ENCODE results near the gene HAVCR2. TPM values are rescaled to one million over a fixed set of nuclear protein-coding genes. Genes with fewer than 3 reads are reported as not detected.
A peak's percentile ranks its signal among the peaks of the same experiment; 100 is the strongest.

The HAVCR2 gene
- total and polyA plus RNA-seq, 9 of the 15 experiments (the other 6 are each of a cell fraction or from before 2014, with no cell fraction given), result 0.04 to 0.11 (median 0.06) TPM; not detected in 5

DNA sequence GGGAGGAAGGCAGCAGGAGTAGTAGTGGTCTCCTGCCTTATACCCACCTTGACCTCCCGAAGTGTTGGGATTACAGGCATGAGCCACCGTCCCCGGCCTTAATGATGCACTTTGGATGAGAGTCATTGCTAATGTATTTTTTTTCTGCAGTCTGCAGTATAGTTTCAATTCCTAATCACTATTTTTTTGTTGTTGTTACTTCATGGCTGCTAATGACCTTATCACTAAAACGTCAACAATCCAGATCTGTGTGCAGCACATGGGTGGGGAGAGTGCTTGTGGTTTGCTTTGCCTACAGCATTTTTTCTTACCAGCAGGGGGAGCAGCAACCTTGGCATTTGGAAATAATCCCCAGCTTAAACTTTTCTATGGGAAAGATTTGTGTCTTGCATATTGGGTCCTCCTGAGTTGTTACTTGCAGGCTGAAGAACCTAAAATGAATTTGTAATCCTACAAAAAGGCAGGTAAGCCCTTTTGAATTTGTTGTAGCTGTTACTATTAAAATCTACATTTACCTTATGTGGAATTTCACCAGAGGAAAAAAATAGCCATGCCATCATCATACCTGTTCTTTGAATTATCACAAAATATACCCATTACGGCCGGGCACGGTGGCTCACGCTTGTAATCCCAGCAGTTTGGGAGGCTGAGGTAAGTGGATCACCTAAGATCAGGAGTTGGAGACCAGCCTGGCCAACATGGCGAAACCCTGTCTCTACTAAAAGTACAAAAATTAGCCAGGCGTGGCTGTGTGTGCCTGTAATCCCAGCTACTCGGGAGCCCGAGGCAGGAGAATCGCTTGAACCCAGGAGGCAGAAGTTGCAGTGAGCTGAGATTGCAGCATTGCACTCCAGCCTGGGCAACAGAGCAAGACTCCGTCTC lies 40.1 kb upstream of the HAVCR2 start (continued):
- TF ChIP-seq SMAD1 (IDR thresholded peaks at IDR 0.05; ENCODE audit: low read depth, low read length, partially characterized antibody) (no peak), TEAD4 (IDR thresholded peaks at IDR 0.05; ENCODE audit: low read length) (peak; percentile 68), TEAD4 (CRISPR knock-in tag; IDR thresholded peaks at IDR 0.05; ENCODE audit: borderline replicate concordance) (no peak), MTA3 (IDR thresholded peaks at IDR 0.05; ENCODE audit: borderline replicate concordance) (no peak), TBP (optimal IDR thresholded peaks at IDR 0.05; ENCODE audit: low read depth, low read length) (no peak), TCF7 (IDR thresholded peaks at IDR 0.05; ENCODE audit: borderline replicate concordance) (no peak), MYC (IDR thresholded peaks at IDR 0.05; ENCODE audit: low read depth, low read length) (peak; percentile 42; the same call in 1 of the 2 replicates), MYC (CRISPR knock-in tag; IDR thresholded peaks at IDR 0.05; ENCODE audit: borderline replicate concordance, low read depth) (no peak), JUN (IDR thresholded peaks at IDR 0.05; ENCODE audit: borderline replicate concordance, low read depth, low read length) (no peak), JUN (CRISPR knock-in tag; IDR thresholded peaks at IDR 0.05; ENCODE audit: borderline replicate concordance) (no peak), FOXA3 (CRISPR knock-in tag; conservative IDR thresholded peaks at IDR 0.05 in 1 of 2, IDR thresholded peaks at IDR 0.05 in 1 of 2) (no peak), PCBP2 (IDR thresholded peaks at IDR 0.05; ENCODE audit: low read depth, low read length, poor library complexity, severe bottlenecking) (no peak), ZNF232 (CRISPR knock-in tag; IDR thresholded peaks at IDR 0.05) (no peak), NFRKB (IDR thresholded peaks at IDR 0.05; ENCODE audit: low read depth) (no peak), RBFOX2 (IDR thresholded peaks at IDR 0.05; ENCODE audit: low read depth, low read length) (no peak), ZNF561 (CRISPR knock-in tag; conservative IDR thresholded peaks at IDR 0.05) (no peak), ZZZ3 (IDR thresholded peaks at IDR 0.05) (no peak), PTBP1 (IDR thresholded peaks at IDR 0.05; ENCODE audit: low read depth, low read length) (no peak), TCF7L2 (IDR thresholded peaks at IDR 0.05; ENCODE audit: low read depth, low read length) (no peak), SP2 (IDR thresholded peaks at IDR 0.05; ENCODE audit: extremely low read depth, low read depth, low read length, poor library complexity, severe bottlenecking) (no peak)
- TF ChIP-seq, protein P1, sequence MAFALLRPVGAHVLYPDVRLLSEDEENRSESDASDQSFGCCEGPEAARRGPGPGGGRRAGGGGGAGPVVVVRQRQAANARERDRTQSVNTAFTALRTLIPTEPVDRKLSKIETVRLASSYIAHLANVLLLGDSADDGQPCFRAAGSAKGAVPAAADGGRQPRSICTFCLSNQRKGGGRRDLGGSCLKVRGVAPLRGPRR (CRISPR knock-in tag; IDR thresholded peaks at IDR 0.05), result no peak
- TF ChIP-seq, protein P2, sequence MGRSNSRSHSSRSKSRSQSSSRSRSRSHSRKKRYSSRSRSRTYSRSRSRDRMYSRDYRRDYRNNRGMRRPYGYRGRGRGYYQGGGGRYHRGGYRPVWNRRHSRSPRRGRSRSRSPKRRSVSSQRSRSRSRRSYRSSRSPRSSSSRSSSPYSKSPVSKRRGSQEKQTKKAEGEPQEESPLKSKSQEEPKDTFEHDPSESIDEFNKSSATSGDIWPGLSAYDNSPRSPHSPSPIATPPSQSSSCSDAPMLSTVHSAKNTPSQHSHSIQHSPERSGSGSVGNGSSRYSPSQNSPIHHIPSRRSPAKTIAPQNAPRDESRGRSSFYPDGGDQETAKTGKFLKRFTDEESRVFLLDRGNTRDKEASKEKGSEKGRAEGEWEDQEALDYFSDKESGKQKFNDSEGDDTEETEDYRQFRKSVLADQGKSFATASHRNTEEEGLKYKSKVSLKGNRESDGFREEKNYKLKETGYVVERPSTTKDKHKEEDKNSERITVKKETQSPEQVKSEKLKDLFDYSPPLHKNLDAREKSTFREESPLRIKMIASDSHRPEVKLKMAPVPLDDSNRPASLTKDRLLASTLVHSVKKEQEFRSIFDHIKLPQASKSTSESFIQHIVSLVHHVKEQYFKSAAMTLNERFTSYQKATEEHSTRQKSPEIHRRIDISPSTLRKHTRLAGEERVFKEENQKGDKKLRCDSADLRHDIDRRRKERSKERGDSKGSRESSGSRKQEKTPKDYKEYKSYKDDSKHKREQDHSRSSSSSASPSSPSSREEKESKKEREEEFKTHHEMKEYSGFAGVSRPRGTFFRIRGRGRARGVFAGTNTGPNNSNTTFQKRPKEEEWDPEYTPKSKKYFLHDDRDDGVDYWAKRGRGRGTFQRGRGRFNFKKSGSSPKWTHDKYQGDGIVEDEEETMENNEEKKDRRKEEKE (IDR thresholded peaks at IDR 0.05; ENCODE audit: borderline replicate concordance in 1 of 2, control insufficient read depth in 1 of 2, low read depth in 2 of 2, low read length in 1 of 2), result no peak
- TF ChIP-seq, protein P3, sequence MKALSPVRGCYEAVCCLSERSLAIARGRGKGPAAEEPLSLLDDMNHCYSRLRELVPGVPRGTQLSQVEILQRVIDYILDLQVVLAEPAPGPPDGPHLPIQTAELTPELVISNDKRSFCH (CRISPR knock-in tag; IDR thresholded peaks at IDR 0.05), result no peak
- TF ChIP-seq, protein P3 (tag; IDR thresholded peaks at IDR 0.05), result no peak

Measured in K562 (cell line).